NB4 (cell line): ENCODE results near the gene OVAAL.

Experiments used
- DNase-seq: peaks from one replicate; pipeline ENCODE4 v3.0.0; 2010; ENCODE audit warnings: low read depth
- H3K4me3 ChIP-seq: one replicate; pipeline ENCODE4 v1.5.1; 2011; ENCODE audit warnings: mild to moderate bottlenecking, low read depth, low read length, moderate library complexity
- MYC ChIP-seq: IDR thresholded peaks from 2 replicates; pipeline ENCODE4 v1.6.1; 2011; ENCODE audit warnings: low read depth, low read length
- POLR2A ChIP-seq: IDR thresholded peaks from 2 replicates; pipeline ENCODE4 v1.6.1; 2011; ENCODE audit warnings: mild to moderate bottlenecking; ENCODE audit not compliant: insufficient read length; ENCODE audit errors: extremely low read depth
- TF ChIP-seq, protein P1 (sequence below): IDR thresholded peaks from one replicate; pipeline ENCODE4 v1.5.1; 2012; ENCODE audit warnings: low read depth, low read length
- TF ChIP-seq, protein P2 (sequence below): IDR thresholded peaks from 2 replicates; pipeline ENCODE4 v1.6.1; 2011; ENCODE audit warnings: low read depth, low read length

Gene OVAAL

DNA sequence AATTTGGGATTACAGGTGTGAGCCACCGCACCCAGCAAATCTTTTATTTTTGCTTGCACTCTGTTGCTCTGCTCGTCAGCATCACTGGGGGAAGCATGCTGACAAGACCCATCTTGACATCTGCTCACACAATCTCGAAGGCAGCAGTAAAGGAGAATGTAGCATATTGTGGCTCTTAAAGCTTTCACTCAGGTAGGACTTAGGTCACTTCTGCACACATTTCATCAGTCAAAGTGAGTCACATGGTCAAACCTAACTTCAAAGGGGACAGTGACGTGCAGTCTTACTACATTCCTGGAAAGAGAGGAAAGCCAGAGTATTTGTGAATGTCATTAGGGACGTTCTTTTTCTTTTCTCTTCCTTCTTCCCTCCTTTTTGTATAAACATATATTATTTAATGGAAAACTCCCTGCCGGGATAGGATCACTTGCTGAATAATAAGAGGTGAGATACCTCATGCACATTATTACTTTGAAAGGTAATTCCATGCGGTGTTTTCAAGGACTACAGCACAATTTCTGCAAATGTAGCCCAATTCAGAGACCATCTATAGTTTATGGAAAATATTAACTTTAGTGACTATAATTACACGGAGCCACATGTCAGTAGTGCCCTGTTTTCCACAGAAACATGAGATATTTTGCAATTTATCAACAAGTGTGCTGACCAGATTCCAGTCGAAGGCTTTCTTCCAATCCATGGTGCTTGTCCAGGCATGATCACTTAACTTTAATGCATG, 37.1 kb upstream of the OVAAL start:
- TF ChIP-seq, protein P1, sequence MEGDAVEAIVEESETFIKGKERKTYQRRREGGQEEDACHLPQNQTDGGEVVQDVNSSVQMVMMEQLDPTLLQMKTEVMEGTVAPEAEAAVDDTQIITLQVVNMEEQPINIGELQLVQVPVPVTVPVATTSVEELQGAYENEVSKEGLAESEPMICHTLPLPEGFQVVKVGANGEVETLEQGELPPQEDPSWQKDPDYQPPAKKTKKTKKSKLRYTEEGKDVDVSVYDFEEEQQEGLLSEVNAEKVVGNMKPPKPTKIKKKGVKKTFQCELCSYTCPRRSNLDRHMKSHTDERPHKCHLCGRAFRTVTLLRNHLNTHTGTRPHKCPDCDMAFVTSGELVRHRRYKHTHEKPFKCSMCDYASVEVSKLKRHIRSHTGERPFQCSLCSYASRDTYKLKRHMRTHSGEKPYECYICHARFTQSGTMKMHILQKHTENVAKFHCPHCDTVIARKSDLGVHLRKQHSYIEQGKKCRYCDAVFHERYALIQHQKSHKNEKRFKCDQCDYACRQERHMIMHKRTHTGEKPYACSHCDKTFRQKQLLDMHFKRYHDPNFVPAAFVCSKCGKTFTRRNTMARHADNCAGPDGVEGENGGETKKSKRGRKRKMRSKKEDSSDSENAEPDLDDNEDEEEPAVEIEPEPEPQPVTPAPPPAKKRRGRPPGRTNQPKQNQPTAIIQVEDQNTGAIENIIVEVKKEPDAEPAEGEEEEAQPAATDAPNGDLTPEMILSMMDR, result no peak
- TF ChIP-seq POLR2A (no peak), MYC (no peak)
- TF ChIP-seq, protein P2, sequence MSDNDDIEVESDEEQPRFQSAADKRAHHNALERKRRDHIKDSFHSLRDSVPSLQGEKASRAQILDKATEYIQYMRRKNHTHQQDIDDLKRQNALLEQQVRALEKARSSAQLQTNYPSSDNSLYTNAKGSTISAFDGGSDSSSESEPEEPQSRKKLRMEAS, result no peak
- DNase-seq, result no peak
- H3K4me3 ChIP-seq, result no peak overlapping the region

DNA sequence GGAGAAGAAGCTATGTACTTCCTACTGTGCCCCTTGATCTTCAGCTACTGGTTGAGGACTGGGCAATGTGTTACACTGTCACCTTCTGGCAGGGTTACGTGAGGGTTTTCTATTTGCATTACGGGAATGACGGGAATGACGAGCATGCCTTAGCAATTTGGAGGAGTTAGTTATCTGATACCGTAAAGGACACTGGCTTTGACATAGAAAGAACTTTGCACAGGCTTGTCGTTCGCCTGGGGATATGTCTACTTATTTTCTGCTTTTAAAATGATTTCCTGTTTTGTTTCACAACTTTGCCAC, 36.6 kb upstream of the OVAAL start:
- DNase-seq, result no peak
- TF ChIP-seq, protein P1, result no peak
- TF ChIP-seq, protein P2, result no peak
- TF ChIP-seq POLR2A (no peak), MYC (no peak)
- no peak overlapping the region for H3K4me3 ChIP-seq

DNA sequence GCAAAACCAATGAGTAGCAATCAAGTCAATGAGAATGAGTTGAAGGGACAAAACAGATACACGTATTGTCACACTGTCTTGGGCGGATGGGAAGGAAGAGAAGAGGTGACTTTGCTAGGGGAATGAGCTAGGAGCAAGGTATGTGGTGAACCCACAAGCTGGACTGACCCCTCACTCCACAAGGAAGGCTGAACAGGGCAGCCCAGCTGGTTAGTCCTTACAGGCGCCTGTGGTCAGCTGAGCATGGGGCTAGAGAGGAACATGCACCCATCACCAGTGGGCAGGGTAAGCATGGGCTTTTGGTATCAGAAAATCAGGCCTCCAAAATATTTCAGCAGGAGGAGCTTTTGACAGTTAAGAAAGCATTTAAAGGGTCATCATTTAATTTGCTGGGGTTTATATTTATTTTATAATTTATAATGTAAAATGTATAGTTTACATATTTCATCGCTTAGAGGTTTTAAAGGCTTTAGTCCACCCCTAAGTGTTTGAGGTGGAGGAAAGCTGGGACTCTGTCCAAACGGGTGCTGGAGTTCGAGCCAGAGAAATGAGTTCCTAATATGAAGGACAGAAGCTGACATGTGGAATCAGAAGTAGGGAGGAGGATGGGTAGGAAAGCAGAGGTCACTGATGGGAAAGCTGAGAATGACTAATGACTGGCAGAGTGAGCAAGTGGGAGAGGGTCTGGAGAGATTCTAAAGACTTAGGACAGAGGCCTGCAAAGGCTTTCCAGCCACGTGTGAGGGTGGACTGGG, 34.4 kb upstream of the OVAAL start:
- DNase-seq, result no peak
- TF ChIP-seq MYC, result no peak
- TF ChIP-seq POLR2A, result no peak
- TF ChIP-seq, protein P2, result no peak
- TF ChIP-seq, protein P1, result no peak
- H3K4me3 ChIP-seq, result no peak overlapping the region

DNA sequence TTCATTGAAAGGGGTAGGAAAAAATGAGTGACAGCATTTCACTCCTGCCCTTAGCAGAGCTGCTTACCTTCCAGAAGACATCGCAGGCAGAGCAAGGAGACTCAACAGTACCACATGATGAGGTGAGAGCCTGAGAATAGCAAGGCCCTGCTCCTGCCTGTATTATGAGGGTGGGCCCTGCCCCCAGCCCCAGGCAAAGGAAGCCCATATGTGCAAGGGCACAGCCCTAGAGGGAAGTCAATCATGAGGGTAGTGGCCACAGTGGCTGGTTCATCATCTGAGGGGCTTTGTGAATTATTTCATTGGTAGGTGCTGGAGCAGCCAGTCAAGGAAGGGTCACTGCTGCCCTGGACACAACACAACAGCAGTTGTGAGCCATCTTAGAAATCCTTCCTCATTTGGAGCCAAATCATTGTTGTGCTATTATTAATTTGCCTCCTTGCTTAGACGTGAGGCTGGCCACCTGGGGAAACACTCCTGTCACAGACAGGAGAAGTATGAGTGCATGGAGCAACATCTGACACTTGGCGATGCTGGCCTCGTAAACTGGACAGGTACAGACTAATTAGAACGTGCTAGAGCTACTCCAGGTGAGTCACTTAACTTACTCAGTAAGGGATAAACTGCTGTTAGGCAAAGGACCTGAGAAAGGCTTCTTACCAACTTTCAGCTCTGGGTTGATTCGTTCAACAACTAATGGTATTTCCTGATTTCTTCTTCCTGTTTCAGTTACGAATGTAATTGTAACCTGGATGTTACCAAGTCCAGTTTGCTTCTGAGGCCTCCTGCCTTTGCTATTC, 33.6 kb upstream of the OVAAL start:
- H3K4me3 ChIP-seq, result no peak overlapping the region
- TF ChIP-seq, protein P2, result no peak
- TF ChIP-seq POLR2A, result no peak
- TF ChIP-seq, protein P1, result no peak
- TF ChIP-seq MYC, result no peak
- DNase-seq, result no peak

DNA sequence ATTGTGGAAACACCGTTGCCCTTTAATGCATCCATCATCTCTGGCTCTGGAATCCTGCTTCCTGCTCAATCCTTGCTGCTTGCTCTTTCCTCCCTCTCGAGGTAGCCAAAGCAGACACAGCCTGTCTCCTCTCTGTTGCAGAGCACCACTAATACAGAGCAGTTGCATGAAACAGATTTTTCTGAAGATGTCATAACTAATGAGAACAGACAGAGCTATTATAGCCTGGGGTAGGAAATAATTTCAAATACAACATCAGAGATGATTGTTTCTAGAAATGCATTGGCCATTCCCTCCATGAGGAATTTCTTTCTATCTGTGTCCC, 33.1 kb upstream of the OVAAL start:
- TF ChIP-seq MYC, result no peak
- no peak for DNase-seq
- H3K4me3 ChIP-seq, result no peak overlapping the region

DNA sequence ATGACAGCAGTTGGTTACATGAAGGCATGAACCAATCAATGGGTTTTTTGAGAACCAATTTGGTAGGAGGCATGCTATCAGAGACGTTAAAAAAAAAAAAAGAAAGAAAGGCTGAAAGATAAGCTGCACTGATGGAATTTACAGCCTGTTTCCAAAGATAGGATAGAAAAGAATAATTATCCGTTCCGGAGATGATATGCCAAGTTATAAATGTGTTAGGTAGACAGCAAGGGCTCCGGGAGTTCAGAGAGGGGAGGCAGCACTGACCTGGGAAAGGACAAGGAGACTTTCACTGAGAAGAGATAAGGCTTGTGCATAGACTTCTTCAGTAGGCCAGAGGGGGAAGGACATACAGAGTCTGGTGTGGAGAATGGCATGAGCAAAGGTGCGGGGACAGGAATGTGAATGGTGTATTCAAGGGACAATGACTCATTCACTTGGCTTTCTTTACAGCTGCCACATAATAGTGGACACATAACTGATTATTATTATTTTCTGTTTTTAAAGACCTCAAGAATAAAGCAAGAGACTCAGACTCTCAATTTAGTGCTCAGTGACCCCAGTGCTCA, 31.6 kb upstream of the OVAAL start:
- H3K4me3 ChIP-seq, result no peak overlapping the region
- TF ChIP-seq MYC (no peak), POLR2A (no peak)
- TF ChIP-seq, protein P1, result no peak
- TF ChIP-seq, protein P2, result no peak
- DNase-seq, result peak; percentile 24
